Hepatocyte (in vitro differentiated cells): ENCODE measurements around the gene PARP2. TPM values are rescaled to one million over a fixed set of nuclear protein-coding genes. Genes with fewer than 3 reads are reported as not detected.

Experiments used
- DNase-seq: peaks from one replicate; pipeline ENCODE4 v3.0.0-alpha.2; 2016; ENCODE audit warnings: low spot score
- H2AFZ ChIP-seq: fragments of 200-600 bp; sonication (generic); 2 replicates; pipeline ENCODE4 v1.6.0; 2016; ENCODE audit warnings: antibody characterized with exemption, mild to moderate bottlenecking
- H3K27ac ChIP-seq: fragments of 200-600 bp; sonication (generic); 2 replicates; pipeline ENCODE4 v1.5.1; 2016; ENCODE audit warnings: mild to moderate bottlenecking
- H3K27me3 ChIP-seq: fragments of 200-600 bp; sonication (generic); 2 replicates; pipeline ENCODE4 v1.6.1; 2016
- H3K36me3 ChIP-seq: fragments of 200-600 bp; sonication (generic); replicated peaks from 2 replicates; pipeline ENCODE4 v1.5.1; 2016; ENCODE audit warnings: low read depth; ENCODE audit not compliant: insufficient read depth
- H3K4me1 ChIP-seq: fragments of 200-600 bp; sonication (generic); 2 replicates; pipeline ENCODE4 v1.5.1; 2016; ENCODE audit warnings: mild to moderate bottlenecking, moderate library complexity; ENCODE audit not compliant: insufficient read depth
- H3K4me2 ChIP-seq: fragments of 200-600 bp; sonication (generic); 2 replicates; pipeline ENCODE4 v1.6.0; 2016
- H3K4me3 ChIP-seq: fragments of 200-600 bp; sonication (generic); 2 replicates; pipeline ENCODE4 v1.5.1; 2016; ENCODE audit warnings: mild to moderate bottlenecking
- H3K79me2 ChIP-seq: fragments of 200-600 bp; sonication (generic); 2 replicates; pipeline ENCODE4 v1.6.0; 2017; ENCODE audit warnings: mild to moderate bottlenecking
- H3K9me2 ChIP-seq: fragments of 200-600 bp; sonication (generic); replicated peaks from 2 replicates; pipeline ENCODE4 v1.6.0; 2017; ENCODE audit warnings: mild to moderate bottlenecking; ENCODE audit not compliant: insufficient read depth
- H3K9me3 ChIP-seq: fragments of 200-600 bp; sonication (generic); 2 replicates; pipeline ENCODE4 v1.5.1; 2016; ENCODE audit warnings: low read depth, mild to moderate bottlenecking
- H4K20me1 ChIP-seq: fragments of 200-600 bp; sonication (generic); 2 replicates; pipeline ENCODE4 v1.6.0; 2016; ENCODE audit warnings: mild to moderate bottlenecking; ENCODE audit not compliant: insufficient read depth, poor library complexity, severe bottlenecking
- CTCF ChIP-seq: fragments of 200-600 bp; sonication (generic); IDR thresholded peaks from 2 replicates; pipeline ENCODE4 v1.5.1; 2016; ENCODE audit warnings: antibody characterized with exemption, mild to moderate bottlenecking; ENCODE audit not compliant: poor library complexity
- EZH2 ChIP-seq: fragments of 200-600 bp; sonication (generic); IDR thresholded peaks from 2 replicates; pipeline ENCODE4 v1.6.1; 2016; ENCODE audit warnings: antibody characterized with exemption, mild to moderate bottlenecking, borderline replicate concordance
- EZH2phosphoT487 ChIP-seq: fragments of 200-600 bp; sonication (generic); IDR thresholded peaks from one replicate; pipeline ENCODE4 v1.6.1; 2018; ENCODE audit warnings: antibody characterized with exemption, mild to moderate bottlenecking, low read depth, moderate library complexity; ENCODE audit not compliant: unreplicated experiment, severe bottlenecking
- WGBS: methylation state at CpG from one replicate; pipeline ENCODE4 v1.1.6; 2016; ENCODE audit warnings: low lambda C conversion rate; ENCODE audit errors: missing lambda C conversion rate; 5-methylcytosine and 5-hydroxymethylcytosine counted together
- polyA plus RNA-seq: library from polyadenylated mRNA; unstranded; fragments of >200 nt; fragmentation: Nextera tagmentation; extraction: Ambion mirVana; gene quantifications from 2 replicates; pipeline ENCODE4 v1.2.1, GENCODE V29; 2016
- small RNA-seq: library from RNA; depleted of rRNA; stranded (forward); fragments of <200 nt; gene quantifications from one replicate; pipeline ENCODE3, GENCODE V24; 2014
- total RNA-seq: library from RNA; depleted of rRNA; stranded (reverse); fragments of >200 nt; gene quantifications from 2 replicates; pipeline ENCODE4 v1.2.3, GENCODE V29; 2014

PARP2 gene
- total and polyA plus RNA-seq, 2 experiments from 2014 or later: 13.9 to 23.4 TPM

DNA sequence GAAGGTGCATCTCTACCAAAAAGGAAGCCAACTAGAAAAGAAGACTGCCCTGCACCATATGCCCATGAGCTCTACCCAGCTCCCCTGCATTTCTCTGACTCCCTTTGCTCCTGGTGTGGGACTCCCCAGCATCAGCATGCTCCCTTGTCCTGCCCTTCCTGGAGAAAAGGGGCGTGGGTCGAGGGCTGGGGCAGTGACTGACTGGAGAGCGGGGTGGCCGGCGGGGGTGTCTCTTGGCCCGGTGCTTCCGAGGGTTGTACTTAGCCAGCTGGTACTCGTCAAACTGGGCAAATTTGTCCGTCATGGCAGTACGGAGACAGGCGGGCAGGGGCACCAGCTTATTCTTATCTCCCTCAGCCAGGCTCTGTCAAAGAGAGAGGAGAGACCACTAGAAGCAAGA lies 60.1 kb downstream of the PARP2 start:
- Histone ChIP-seq H2AFZ (no peak overlapping the region), H3K36me3 (no peaks in the 10 kb centered on the region), H3K4me2 (no peak overlapping the region), H3K27ac (no peak overlapping the region), H3K79me2 (peaks cover 13% of the 10 kb centered on the region), H3K9me3 (no peaks in the 10 kb centered on the region), H3K4me1 (no peaks in the 10 kb centered on the region), H4K20me1 (no peaks in the 10 kb centered on the region), H3K27me3 (no peaks in the 10 kb centered on the region), H3K9me2 (no peaks in the 10 kb centered on the region), H3K4me3 (no peak overlapping the region)
- 88% methylated on average over 11 of the region's 11 CpGs for WGBS
- TF ChIP-seq CTCF (no peak), EZH2phosphoT487 (no peak), EZH2 (no peak)
- no peak for DNase-seq

Small RNA genes within 50 kb of the gene (small RNA-seq; reads per million reads assigned to genes)
- gene SNORA79B (0.16 reads per million), gene SNORD126 (670 reads per million, percentile 99 among the genes with 10 or more reads in this experiment)

Other genes starting within 250 kb of the PARP2 start
- gene OR4K17, start 232.9 kb upstream of the PARP2 start, total RNA-seq: not detected in 2 replicates
- not detected in 2 replicates for gene OR4K17, start 232.9 kb upstream of the PARP2 start, polyA plus RNA-seq
- gene OR4N5, start 204.8 kb upstream of the PARP2 start, total RNA-seq: not detected in 2 replicates
- gene OR4N5, start 204.8 kb upstream of the PARP2 start, polyA plus RNA-seq: not detected in 2 replicates
- not detected in 2 replicates for gene OR11G2, start 152.7 kb upstream of the PARP2 start, total RNA-seq
- gene OR11G2, start 152.7 kb upstream of the PARP2 start, polyA plus RNA-seq: not detected in 2 replicates
- not detected in 2 replicates for gene OR11H6, start 119.9 kb upstream of the PARP2 start, total RNA-seq
- gene OR11H6, start 119.9 kb upstream of the PARP2 start, polyA plus RNA-seq: not detected in 2 replicates
- gene OR11H7, start 114.7 kb upstream of the PARP2 start, total RNA-seq: not detected in 2 replicates
- not detected in 2 replicates for gene OR11H7, start 114.7 kb upstream of the PARP2 start, polyA plus RNA-seq
- not detected in 2 replicates for gene OR11H4, start 104.3 kb upstream of the PARP2 start, total RNA-seq
- gene OR11H4, start 104.3 kb upstream of the PARP2 start, polyA plus RNA-seq: not detected in 2 replicates
- gene TTC5, start 37.7 kb upstream of the PARP2 start, total RNA-seq: 10.8 and 11.2 TPM in 2 replicates
- gene TTC5, start 37.7 kb upstream of the PARP2 start, polyA plus RNA-seq: 13.0 and 17.4 TPM in 2 replicates
- 84.8 and 88.5 TPM in 2 replicates for gene CCNB1IP1, start 10.4 kb upstream of the PARP2 start, total RNA-seq
- 21.0 and 21.3 TPM in 2 replicates for gene CCNB1IP1, start 10.4 kb upstream of the PARP2 start, polyA plus RNA-seq
- 24.4 and 29.4 TPM in 2 replicates for gene TEP1, start 69.9 kb downstream of the PARP2 start, total RNA-seq
- gene TEP1, start 69.9 kb downstream of the PARP2 start, polyA plus RNA-seq: 10.7 and 12.0 TPM in 2 replicates
- not detected in 2 replicates for gene KLHL33, start 92.5 kb downstream of the PARP2 start, total RNA-seq
- 0.05 and 0.19 TPM in 2 replicates for gene KLHL33, start 92.5 kb downstream of the PARP2 start, polyA plus RNA-seq
- 51.6 and 60.1 TPM in 2 replicates for gene OSGEP, start 111.2 kb downstream of the PARP2 start, total RNA-seq
- gene OSGEP, start 111.2 kb downstream of the PARP2 start, polyA plus RNA-seq: 36.2 and 41.3 TPM in 2 replicates
- gene APEX1, start 111.6 kb downstream of the PARP2 start, total RNA-seq: 56.5 and 84.2 TPM in 2 replicates
- 147 and 148 TPM in 2 replicates for gene APEX1, start 111.6 kb downstream of the PARP2 start, polyA plus RNA-seq
- gene PIP4P1, start 117.8 kb downstream of the PARP2 start, total RNA-seq: 40.1 and 48.2 TPM in 2 replicates
- 85.0 and 85.9 TPM in 2 replicates for gene PIP4P1, start 117.8 kb downstream of the PARP2 start, polyA plus RNA-seq
- 69.2 and 81.2 TPM in 2 replicates for gene PNP, start 125.8 kb downstream of the PARP2 start, total RNA-seq
- gene PNP, start 125.8 kb downstream of the PARP2 start, polyA plus RNA-seq: 51.0 and 60.4 TPM in 2 replicates
- gene RNASE10, start 161.9 kb downstream of the PARP2 start, total RNA-seq: not detected in 2 replicates
- gene RNASE10, start 161.9 kb downstream of the PARP2 start, polyA plus RNA-seq: 0.54 and 1.00 TPM in 2 replicates
- gene RNASE9, start 217.4 kb downstream of the PARP2 start, total RNA-seq: not detected in 2 replicates
- not detected in 2 replicates for gene RNASE9, start 217.4 kb downstream of the PARP2 start, polyA plus RNA-seq
- gene RNASE11, start 244.4 kb downstream of the PARP2 start, total RNA-seq: not detected in 2 replicates
- not detected in 2 replicates for gene RNASE11, start 244.4 kb downstream of the PARP2 start, polyA plus RNA-seq
- gene RNASE12, start 247.7 kb downstream of the PARP2 start, total RNA-seq: not detected in 2 replicates
- gene RNASE12, start 247.7 kb downstream of the PARP2 start, polyA plus RNA-seq: not detected in 2 replicates